Measurements from ENCODE around the gene RPL10A.
"Not testable (repeated sequence)": the region's sequence is repeated elsewhere in the genome, so short reads cannot be mapped to it uniquely, and the experiment has no call there.

The RPL10A gene

DNA sequence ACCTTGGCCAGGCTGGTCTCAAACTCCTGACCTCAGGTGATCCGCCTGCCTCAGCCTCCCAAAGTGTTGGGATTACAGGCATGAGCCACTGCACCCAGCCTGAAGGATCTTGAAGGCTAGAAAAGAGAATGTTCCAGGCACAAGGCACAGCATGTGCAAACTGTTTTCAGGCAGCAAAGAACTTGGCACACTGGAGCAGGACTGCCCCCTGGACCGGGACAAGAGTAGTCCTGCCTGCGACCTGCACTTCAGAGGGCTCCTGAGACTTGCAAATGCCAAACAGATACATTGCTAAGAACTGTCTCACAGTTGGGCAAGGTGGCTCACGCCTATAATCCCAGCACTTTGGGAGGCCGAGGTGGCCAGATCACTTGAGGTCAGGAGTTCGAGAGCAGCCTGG, 47.7 kb downstream of the RPL10A start:
- DNase-seq, result not testable (repeated sequence)

DNA sequence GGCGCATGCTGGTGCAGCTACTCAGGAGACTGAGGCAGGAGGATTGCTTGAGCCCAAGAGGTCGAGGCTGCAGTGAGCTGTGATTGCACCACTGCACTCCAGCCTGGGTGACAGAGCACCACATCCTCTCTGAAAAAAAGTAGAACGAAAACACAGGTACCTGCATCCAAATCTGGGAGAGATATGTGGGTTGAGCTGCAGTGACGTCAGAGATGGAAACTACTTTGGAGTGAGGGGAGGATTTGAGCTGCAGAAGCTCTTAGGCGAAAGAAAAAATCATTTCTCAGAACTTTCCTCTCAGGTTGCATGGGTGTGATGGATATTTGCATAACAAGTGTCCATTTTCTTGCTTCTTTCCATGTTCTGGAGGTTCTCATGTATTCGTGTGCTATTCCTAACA, 48.5 kb downstream of the RPL10A start:
- DNase-seq, result no peak

DNA sequence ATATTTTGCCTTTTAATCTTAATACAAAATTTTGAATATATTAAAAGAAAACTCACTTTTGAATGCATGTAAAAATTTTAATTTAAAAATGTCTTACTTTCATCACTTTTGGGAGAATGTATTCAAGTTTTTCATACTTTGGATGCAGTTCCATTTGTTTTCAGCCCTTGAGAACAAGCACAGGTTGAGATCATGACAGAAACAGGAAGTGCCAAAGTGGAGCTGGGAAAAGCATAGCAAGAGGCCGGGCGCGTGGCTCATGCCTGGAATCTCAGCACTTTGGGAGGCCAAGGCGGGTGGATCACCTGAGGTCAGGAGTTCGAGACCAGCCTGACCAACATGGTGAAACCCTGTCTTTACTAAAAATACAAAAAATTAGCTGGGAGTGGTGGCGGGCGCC, 49.8 kb downstream of the RPL10A start:
- DNase-seq, result not testable (repeated sequence)

DNA sequence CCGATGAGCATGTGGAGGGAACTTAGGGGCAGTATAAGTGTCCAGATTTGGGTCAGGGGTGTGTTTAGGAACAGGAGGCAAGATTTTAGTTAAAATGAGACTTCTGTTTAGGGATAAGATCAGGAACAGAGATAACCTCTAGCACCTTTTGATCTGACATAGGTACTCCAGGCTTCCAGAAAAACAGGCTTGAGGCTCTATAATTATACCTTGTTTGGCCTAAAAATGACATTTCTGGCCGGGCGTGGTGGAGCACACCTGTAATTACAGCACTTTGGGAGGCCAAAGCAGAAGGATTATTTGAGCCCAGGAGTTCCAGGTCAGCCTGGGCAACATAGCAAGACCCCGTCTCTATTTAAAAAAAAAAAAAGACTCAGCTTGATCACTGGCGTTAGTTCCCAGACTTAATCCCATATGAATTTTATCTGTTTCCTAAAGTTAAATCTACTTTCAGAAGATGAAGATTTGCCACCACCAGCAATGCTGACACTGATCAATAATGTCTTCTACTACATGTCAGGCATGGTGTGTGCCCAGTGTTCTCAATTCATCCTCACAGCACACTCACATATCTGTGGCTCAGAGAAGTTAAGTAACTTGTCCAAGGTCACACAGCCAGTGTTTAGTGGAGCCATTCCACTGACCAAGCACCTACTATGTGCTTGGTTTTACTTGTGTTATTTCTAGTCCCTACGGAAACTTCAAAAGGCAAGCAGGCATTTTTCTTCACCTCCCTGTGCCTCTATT, 50.5 kb downstream of the RPL10A start:
- DNase-seq, result no peak

DNA sequence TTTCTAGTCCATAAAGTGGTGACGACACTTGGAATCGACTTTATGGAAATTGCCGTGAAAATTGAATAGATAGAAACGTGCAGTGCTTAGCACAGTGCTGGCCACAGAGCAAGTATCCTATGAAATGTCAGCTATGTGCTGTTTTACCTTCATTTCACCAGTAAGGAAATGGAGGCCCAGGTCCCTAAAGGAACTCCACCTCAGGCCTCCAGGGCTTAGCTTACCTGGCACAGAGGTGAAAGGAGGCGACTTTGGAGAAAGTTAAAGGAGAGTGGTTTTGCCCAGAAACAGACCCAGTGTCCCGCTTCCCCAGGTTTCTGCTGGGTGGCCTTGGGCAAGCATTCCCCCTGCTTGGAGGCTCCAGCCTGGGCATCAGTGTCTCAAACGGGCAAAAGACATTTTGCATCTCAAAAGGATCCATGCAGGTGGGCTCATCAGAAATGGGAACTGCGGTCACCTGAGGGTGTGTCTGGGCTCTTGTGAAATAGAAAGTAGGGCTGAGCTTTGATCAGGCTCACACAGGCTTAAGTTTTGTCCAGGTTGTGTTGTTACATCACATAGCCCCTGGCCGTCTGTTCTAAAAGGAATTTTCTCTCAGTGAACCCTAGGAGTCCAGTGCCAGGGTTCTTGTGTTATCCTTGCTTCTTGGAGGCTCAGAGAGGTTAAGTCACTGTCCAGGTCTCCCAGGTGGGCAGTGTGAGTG, 51.3 kb downstream of the RPL10A start:
- DNase-seq, result no peak
